GM19455 (cell line): ENCODE measurements around the gene ENOPH1.

Experiments used
- ATAC-seq: cut with Tn5 transposase; IDR thresholded peaks from one replicate; pipeline ENCODE4 v1.9.1; 2021; ENCODE audit not compliant: unreplicated experiment

ENOPH1 gene

GRCh38 chr4:82508806-82509428, 78.5 kb downstream of the ENOPH1 start:
- no peak for ATAC-seq

GRCh38 chr4:82510216-82510615, 79.8 kb downstream of the ENOPH1 start:
- no peak for ATAC-seq
